ENCODE measurements around the gene KIAA0040.

DNA sequence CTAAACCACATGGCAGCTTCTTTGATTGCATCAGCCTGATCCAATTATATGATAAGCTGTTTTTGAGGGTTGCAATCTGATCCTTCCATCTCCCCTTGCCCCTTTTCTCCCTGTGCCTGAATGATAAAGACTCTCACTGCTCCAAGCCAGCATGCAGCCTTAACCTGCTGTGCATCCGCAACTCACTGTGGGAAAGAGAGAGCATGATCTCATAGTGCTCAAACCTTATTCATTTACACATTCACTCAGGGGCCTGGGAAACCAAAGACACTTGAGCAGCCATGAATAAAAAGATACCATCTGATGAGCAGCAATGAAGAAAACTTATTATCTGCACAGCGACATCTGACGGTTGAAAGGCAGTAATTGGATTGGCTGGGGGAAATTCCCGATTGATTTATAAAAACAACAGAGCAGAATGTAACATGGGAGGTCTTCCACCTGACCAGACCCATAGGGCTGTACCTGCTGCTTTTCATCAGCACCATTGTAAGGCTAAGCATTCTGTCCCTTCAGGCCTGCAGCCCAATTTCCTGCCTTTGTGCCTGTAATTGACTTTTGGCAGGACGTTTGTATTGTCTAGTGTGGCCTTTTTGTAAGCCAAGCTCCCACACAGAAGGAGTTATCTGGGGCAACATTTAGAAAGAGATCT lies 62.5 kb downstream of the KIAA0040 start:
- TF ChIP-seq, protein P1, sequence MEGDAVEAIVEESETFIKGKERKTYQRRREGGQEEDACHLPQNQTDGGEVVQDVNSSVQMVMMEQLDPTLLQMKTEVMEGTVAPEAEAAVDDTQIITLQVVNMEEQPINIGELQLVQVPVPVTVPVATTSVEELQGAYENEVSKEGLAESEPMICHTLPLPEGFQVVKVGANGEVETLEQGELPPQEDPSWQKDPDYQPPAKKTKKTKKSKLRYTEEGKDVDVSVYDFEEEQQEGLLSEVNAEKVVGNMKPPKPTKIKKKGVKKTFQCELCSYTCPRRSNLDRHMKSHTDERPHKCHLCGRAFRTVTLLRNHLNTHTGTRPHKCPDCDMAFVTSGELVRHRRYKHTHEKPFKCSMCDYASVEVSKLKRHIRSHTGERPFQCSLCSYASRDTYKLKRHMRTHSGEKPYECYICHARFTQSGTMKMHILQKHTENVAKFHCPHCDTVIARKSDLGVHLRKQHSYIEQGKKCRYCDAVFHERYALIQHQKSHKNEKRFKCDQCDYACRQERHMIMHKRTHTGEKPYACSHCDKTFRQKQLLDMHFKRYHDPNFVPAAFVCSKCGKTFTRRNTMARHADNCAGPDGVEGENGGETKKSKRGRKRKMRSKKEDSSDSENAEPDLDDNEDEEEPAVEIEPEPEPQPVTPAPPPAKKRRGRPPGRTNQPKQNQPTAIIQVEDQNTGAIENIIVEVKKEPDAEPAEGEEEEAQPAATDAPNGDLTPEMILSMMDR (IDR thresholded peaks at IDR 0.05): no peak
- no peak for TF ChIP-seq POLR2A (IDR thresholded peaks at IDR 0.05)
- TF ChIP-seq POLR2AphosphoS5 (IDR thresholded peaks at IDR 0.05; ENCODE audit: insufficient read depth in 1 of 2, low read depth in 1 of 2): no peak
